ENCODE data around the gene PLA2G1B.

PLA2G1B gene

GRCh38 chr12:120276734-120277133 lies 50.8 kb downstream of the PLA2G1B start:
- in situ Hi-C loops (cut with MboI; ENCODE audit: low sequenced_read_pairs), result no loop called here

Measured in HL-60/S4 treated with retinoic acid at 250 ng/mL for 4 days and 3 days (cell line).